ENCODE data around the gene FBXO9. TPM values are rescaled to one million over a fixed set of nuclear protein-coding genes. Genes with fewer than 3 reads are reported as not detected.

Gene FBXO9
- total RNA-seq, 1 experiment from 2014 or later = 68.4 TPM

- Histone ChIP-seq H3K27me3 (ENCODE audit: insufficient read depth, low read length) (no peaks in the 10 kb centered on the region), H4K20me1 (ENCODE audit: control insufficient read depth, insufficient read depth, insufficient read length) (no peaks in the 10 kb centered on the region), H3K4ac (ENCODE audit: low read depth, low read length) (no peak overlapping the region), H3K4me1 (ENCODE audit: insufficient read depth, low read length) (peaks cover 4% of the 10 kb centered on the region; the same call in 1 of the 2 replicates), H2BK20ac (ENCODE audit: low read depth, low read length, poor library complexity, severe bottlenecking) (no peak overlapping the region), H2BK12ac (ENCODE audit: insufficient read length, low read depth, low read length) (no peak overlapping the region), H2BK15ac (ENCODE audit: low read depth, low read length) (no peak overlapping the region), H3K79me1 (ENCODE audit: insufficient read depth, low read depth, low read length, poor library complexity, severe bottlenecking) (no peaks in the 10 kb centered on the region), H3K23me2 (ENCODE audit: insufficient read length, low read depth, low read length, poor library complexity, severe bottlenecking) (no peaks in the 10 kb centered on the region), H3K79me2 (ENCODE audit: insufficient read depth, low read length) (no peaks in the 10 kb centered on the region), H2AFZ (ENCODE audit: low read length) (no peak overlapping the region), H4K5ac (ENCODE audit: insufficient read length, low read depth, low read length) (no peak overlapping the region), H4K91ac (ENCODE audit: insufficient read length, low read depth, low read length) (no peak overlapping the region), H3K9me3 (ENCODE audit: control insufficient read depth, low read depth, low read length) (no peaks in the 10 kb centered on the region), H3T11ph (ENCODE audit: low read length) (no peak overlapping the region), H3K56ac (ENCODE audit: insufficient read length, low read depth, low read length) (no peak overlapping the region), H2AK5ac (ENCODE audit: insufficient read length, low read length) (no peak overlapping the region), H2BK5ac (ENCODE audit: insufficient read length, low read length) (no peak overlapping the region), H3K27ac (ENCODE audit: insufficient read length, low read depth, low read length) (no peak overlapping the region), H4K8ac (replicated peaks; ENCODE audit: insufficient read length, low read depth, low read length) (no peak overlapping the region), H3K14ac (ENCODE audit: insufficient read depth, low read length) (no peak overlapping the region), H3K4me2 (ENCODE audit: insufficient read depth, insufficient read length, low read length) (no peak overlapping the region), H3K9ac (ENCODE audit: extremely low read depth, insufficient read length, low read length) (no peak overlapping the region), H2BK120ac (ENCODE audit: low read depth, low read length, poor library complexity, severe bottlenecking) (no peak overlapping the region), H3K23ac (ENCODE audit: insufficient read length, low read depth, low read length) (no peak overlapping the region), H3K18ac (ENCODE audit: insufficient read length, low read depth, low read length) (no peak overlapping the region)
- TF ChIP-seq, protein P1, sequence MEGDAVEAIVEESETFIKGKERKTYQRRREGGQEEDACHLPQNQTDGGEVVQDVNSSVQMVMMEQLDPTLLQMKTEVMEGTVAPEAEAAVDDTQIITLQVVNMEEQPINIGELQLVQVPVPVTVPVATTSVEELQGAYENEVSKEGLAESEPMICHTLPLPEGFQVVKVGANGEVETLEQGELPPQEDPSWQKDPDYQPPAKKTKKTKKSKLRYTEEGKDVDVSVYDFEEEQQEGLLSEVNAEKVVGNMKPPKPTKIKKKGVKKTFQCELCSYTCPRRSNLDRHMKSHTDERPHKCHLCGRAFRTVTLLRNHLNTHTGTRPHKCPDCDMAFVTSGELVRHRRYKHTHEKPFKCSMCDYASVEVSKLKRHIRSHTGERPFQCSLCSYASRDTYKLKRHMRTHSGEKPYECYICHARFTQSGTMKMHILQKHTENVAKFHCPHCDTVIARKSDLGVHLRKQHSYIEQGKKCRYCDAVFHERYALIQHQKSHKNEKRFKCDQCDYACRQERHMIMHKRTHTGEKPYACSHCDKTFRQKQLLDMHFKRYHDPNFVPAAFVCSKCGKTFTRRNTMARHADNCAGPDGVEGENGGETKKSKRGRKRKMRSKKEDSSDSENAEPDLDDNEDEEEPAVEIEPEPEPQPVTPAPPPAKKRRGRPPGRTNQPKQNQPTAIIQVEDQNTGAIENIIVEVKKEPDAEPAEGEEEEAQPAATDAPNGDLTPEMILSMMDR (conservative IDR thresholded peaks at IDR 0.05) = no peak
- Mint-ChIP-seq H3K36me3 (ENCODE audit: insufficient read depth in 1 of 3, low read depth in 3 of 3) (no peaks in the 10 kb centered on the region; a peak in 1 of 7 replicates), H3K27me3 (ENCODE audit: low read depth) (peaks cover 3% of the 10 kb centered on the region; the same call in 1 of the 2 replicates), H3K9me3 (peaks cover 2 to 3% of the 10 kb centered on the region in 2 experiments; a peak in 2 of 5 replicates), H3K4me1 (peaks cover 22 to 24% of the 10 kb centered on the region in 2 experiments), H3K27ac (no peak overlapping the region), H3K4me3 (no peak overlapping the region)
- no peak for DNase-seq
- WGBS (ENCODE audit: extremely low coverage, insufficient read length, low lambda C conversion rate) = no CpG with 5 or more reads among the region's 1 CpG
These were observed 49.9 kb downstream of the FBXO9 start for GRCh38 chr6:53115113-53115512.
